H1 (cell line): ENCODE data around the gene ANXA4. TPM values are rescaled to one million over a fixed set of nuclear protein-coding genes. Genes with fewer than 3 reads are reported as not detected.

Experiments
- CTCF ChIA-PET: fragments of 300-600 bp; sonication (Branson Sonifier 250); formaldehyde crosslinking; loops from one replicate; lab custom pipeline; 2021; ENCODE audit not compliant: partially characterized antibody; lab: Charles Lee
- POLR2A ChIA-PET: fragments of 300-600 bp; sonication (Branson Sonifier 250); formaldehyde crosslinking; loops from one replicate; lab custom pipeline; 2021; ENCODE audit warnings: inconsistent platforms; ENCODE audit not compliant: partially characterized antibody; lab: Charles Lee
- DNase-seq, 2 experiments: peaks; one replicate each; pipeline versions ENCODE4 v3.0.0 to v3.0.0-alpha.2; 2010 to 2022; ENCODE audit warnings: low spot score in 2 of 2, low read depth in 1 of 2, mixed read lengths in 1 of 2
- FAIRE-seq: peaks from 2 replicates; lab custom pipeline; 2011; peaks lifted over from hg19 to GRCh38; lab: Jason Lieb, UNC
- H2AFZ ChIP-seq: 2 replicates; pipeline ENCODE4 v1.8.1; 2012; ENCODE audit warnings: low read length, inconsistent platforms
- H2AK5ac ChIP-seq: 2 replicates; pipeline ENCODE4 v1.6.1; 2013; ENCODE audit warnings: low read depth, low read length
- H2BK120ac ChIP-seq: replicated peaks from 2 replicates; pipeline ENCODE3; 2013; ENCODE audit warnings: low read depth, low read length, inconsistent platforms
- H2BK12ac ChIP-seq: 2 replicates; pipeline ENCODE4 v1.6.1; 2013; ENCODE audit warnings: low read depth, low read length
- H2BK15ac ChIP-seq: 2 replicates; pipeline ENCODE4 v1.6.1; 2013; ENCODE audit warnings: low read length
- H2BK20ac ChIP-seq: 2 replicates; pipeline ENCODE4 v1.6.1; 2013; ENCODE audit warnings: low read length
- H2BK5ac ChIP-seq: 2 replicates; pipeline ENCODE4 v1.6.1; 2013; ENCODE audit warnings: low read depth, low read length
- H3K14ac ChIP-seq: 2 replicates; pipeline ENCODE4 v1.6.1; 2013; ENCODE audit warnings: inconsistent platforms; ENCODE audit not compliant: insufficient read length
- H3K18ac ChIP-seq: 2 replicates; pipeline ENCODE4 v1.6.1; 2013; ENCODE audit warnings: low read length; ENCODE audit errors: extremely low read depth
- H3K23ac ChIP-seq: 2 replicates; pipeline ENCODE4 v1.6.1; 2013; ENCODE audit warnings: inconsistent platforms; ENCODE audit not compliant: insufficient read length
- H3K23me2 ChIP-seq: 2 replicates; pipeline ENCODE4 v1.6.1; 2013; ENCODE audit warnings: low read depth, low read length
- H3K27ac ChIP-seq: 2 replicates; pipeline ENCODE4 v1.6.1; 2011; ENCODE audit warnings: low read depth, low read length, inconsistent platforms
- H3K27me3 ChIP-seq, 4 experiments: replicated peaks in 1 of 4; 1 replicate in 1 of 4; 2 replicates in 3 of 4; pipeline versions ENCODE4 v1.6.1 to v1.8.1; 2011 to 2013; ENCODE audit warnings: low read length in 3 of 4, mild to moderate bottlenecking in 3 of 4, inconsistent platforms in 2 of 4, mixed read lengths in 2 of 4, moderate library complexity in 1 of 4; ENCODE audit not compliant: control insufficient read depth in 3 of 4, insufficient read depth in 3 of 4; ENCODE audit errors: extremely low read depth in 1 of 4
- H3K36me3 ChIP-seq, 4 experiments: 2 replicates each; pipeline versions ENCODE4 v1.6.1 to v1.8.1; 2011 to 2013; ENCODE audit warnings: mild to moderate bottlenecking in 4 of 4, low read length in 3 of 4, moderate library complexity in 2 of 4, control low read depth in 1 of 4, inconsistent platforms in 1 of 4; ENCODE audit not compliant: insufficient read depth in 4 of 4, control insufficient read depth in 2 of 4
- H3K4ac ChIP-seq: replicated peaks from 2 replicates; pipeline ENCODE3; 2013; ENCODE audit warnings: low read length, low read depth, mixed read lengths, inconsistent platforms; ENCODE audit not compliant: insufficient read length
- H3K4me1 ChIP-seq, 4 experiments: replicated peaks in 1 of 4; 1 replicate in 1 of 4; 2 replicates in 3 of 4; pipeline versions ENCODE4 v1.6.1 to v1.8.1; 2011 to 2013; ENCODE audit warnings: low read length in 3 of 4, inconsistent platforms in 2 of 4, mixed read lengths in 1 of 4; ENCODE audit not compliant: insufficient read depth in 4 of 4, control insufficient read depth in 3 of 4
- H3K4me2 ChIP-seq, 2 experiments: 2 replicates each; pipeline versions ENCODE4 v1.6.1 to v1.8.1; 2011 to 2013; ENCODE audit warnings: low read depth in 2 of 2, low read length in 2 of 2, control low read depth in 1 of 2, inconsistent platforms in 1 of 2, mild to moderate bottlenecking in 1 of 2; ENCODE audit not compliant: insufficient read depth in 1 of 2
- H3K4me3 ChIP-seq, 4 experiments: fragments of 200-600, 300-600 bp in 1 of 4; sonication (generic), shearing (Covaris generic), sonication (Bioruptor Twin) in 1 of 4; 2 replicates each; pipeline versions ENCODE4 v1.5.1 to v1.8.1; 2011 to 2016; ENCODE audit warnings: low read length in 4 of 4, low read depth in 3 of 4, control low read depth in 2 of 4, inconsistent platforms in 2 of 4, mild to moderate bottlenecking in 2 of 4, mixed read lengths in 1 of 4, moderate library complexity in 1 of 4; ENCODE audit not compliant: insufficient read depth in 2 of 4; ENCODE audit errors: extremely low read depth in 1 of 4
- H3K56ac ChIP-seq: replicated peaks from 2 replicates; pipeline ENCODE3; 2013; ENCODE audit warnings: low read depth, mild to moderate bottlenecking, mixed read lengths, low read length, inconsistent platforms; ENCODE audit not compliant: insufficient read length
- H3K79me1 ChIP-seq: 2 replicates; pipeline ENCODE4 v1.6.1; 2013; ENCODE audit warnings: low read depth, low read length, control low read depth
- H3K79me2 ChIP-seq, 2 experiments: 2 replicates each; pipeline versions ENCODE4 v1.6.1 to v1.8.1; 2012 to 2013; ENCODE audit warnings: low read length in 2 of 2, mild to moderate bottlenecking in 2 of 2, inconsistent platforms in 1 of 2; ENCODE audit not compliant: insufficient read depth in 2 of 2, control insufficient read depth in 1 of 2
- H3K9ac ChIP-seq, 4 experiments: replicated peaks in 1 of 4; 1 replicate in 1 of 4; 2 replicates in 3 of 4; pipeline versions ENCODE4 v1.6.1 to v1.8.1; 2011 to 2013; ENCODE audit warnings: low read depth in 3 of 4, low read length in 3 of 4, control low read depth in 2 of 4, mild to moderate bottlenecking in 2 of 4, moderate library complexity in 2 of 4, inconsistent platforms in 1 of 4; ENCODE audit errors: extremely low read depth in 1 of 4
- H3K9me3 ChIP-seq, 2 experiments: 2 replicates each; pipeline versions ENCODE4 v1.6.1 to v1.8.1; 2012 to 2013; ENCODE audit warnings: mild to moderate bottlenecking in 2 of 2, moderate library complexity in 2 of 2, control low read depth in 1 of 2, inconsistent platforms in 1 of 2, low read depth in 1 of 2, low read length in 1 of 2, mixed read lengths in 1 of 2; ENCODE audit not compliant: insufficient read depth in 2 of 2
- H4K20me1 ChIP-seq, 2 experiments: replicated peaks in 1 of 2; 2 replicates each; pipeline versions ENCODE3 to v1.8.1; 2011 to 2013; ENCODE audit warnings: inconsistent platforms in 2 of 2, low read length in 2 of 2, mild to moderate bottlenecking in 1 of 2; ENCODE audit not compliant: insufficient read depth in 2 of 2, control insufficient read depth in 1 of 2
- H4K5ac ChIP-seq: 2 replicates; pipeline ENCODE4 v1.6.1; 2013; ENCODE audit warnings: low read length, low read depth, mixed read lengths, inconsistent platforms; ENCODE audit not compliant: insufficient read length
- H4K8ac ChIP-seq: 2 replicates; pipeline ENCODE4 v1.8.0; 2013; ENCODE audit warnings: mild to moderate bottlenecking, moderate library complexity, low read length, inconsistent platforms; ENCODE audit not compliant: insufficient read depth; ENCODE audit errors: extremely low read depth
- H4K91ac ChIP-seq: replicated peaks from 2 replicates; pipeline ENCODE3; 2013; ENCODE audit warnings: low read length, mixed read lengths, inconsistent platforms; ENCODE audit not compliant: insufficient read length
- CHD1 ChIP-seq: IDR thresholded peaks from 2 replicates; pipeline ENCODE4 v1.6.1; 2012; ENCODE audit warnings: low read depth, low read length, improper control_type of control experiment
- EP300 ChIP-seq, 2 experiments: IDR thresholded peaks; 1 replicate in 1 of 2; 2 replicates in 1 of 2; pipeline ENCODE4 v1.6.1; 2011 to 2012; ENCODE audit warnings: low read depth in 2 of 2, low read length in 2 of 2, mild to moderate bottlenecking in 2 of 2, borderline replicate concordance in 1 of 2, inconsistent platforms in 1 of 2, moderate library complexity in 1 of 2
- JUN ChIP-seq: IDR thresholded peaks from 2 replicates; pipeline ENCODE4 v1.6.1; 2011; ENCODE audit warnings: low read depth, mild to moderate bottlenecking, improper control_type of control experiment, low read length
- JUND ChIP-seq: IDR thresholded peaks from 2 replicates; pipeline ENCODE4 v1.6.1; 2011; ENCODE audit warnings: mild to moderate bottlenecking, improper control_type of control experiment, low read length
- MAFK ChIP-seq: IDR thresholded peaks from 2 replicates; pipeline ENCODE4 v1.6.1; 2012; ENCODE audit warnings: low read depth, mild to moderate bottlenecking, improper control_type of control experiment, low read length
- RAD21 ChIP-seq, 2 experiments: IDR thresholded peaks in 1 of 2; conservative IDR thresholded peaks in 1 of 2; 2 replicates each; pipeline ENCODE4 v1.6.1; 2011; ENCODE audit warnings: low read depth in 2 of 2, low read length in 2 of 2, improper control_type of control experiment in 1 of 2, inconsistent platforms in 1 of 2, mild to moderate bottlenecking in 1 of 2, moderate library complexity in 1 of 2
- SIN3A ChIP-seq, 2 experiments: IDR thresholded peaks in 1 of 2; conservative IDR thresholded peaks in 1 of 2; 2 replicates each; pipeline ENCODE4 v1.6.1; 2011 to 2012; ENCODE audit warnings: low read length in 2 of 2, improper control_type of control experiment in 1 of 2, low read depth in 1 of 2, mild to moderate bottlenecking in 1 of 2
- SP1 ChIP-seq: IDR thresholded peaks from 2 replicates; pipeline ENCODE4 v1.6.1; 2011; ENCODE audit warnings: low read depth, low read length
- WGBS, 2 experiments: shearing (Covaris generic) in 1 of 2; methylation state at CpG; one replicate each; pipeline versions ENCODE4 v1.1.6 to v1.1.7; 2013 to 2015; ENCODE audit warnings: low lambda C conversion rate in 2 of 2, mixed read lengths in 2 of 2, inconsistent platforms in 1 of 2, low coverage in 1 of 2, missing lambda C conversion rate in 1 of 2; ENCODE audit not compliant: insufficient replicate concordance in 2 of 2, insufficient coverage in 1 of 2, insufficient read length in 1 of 2; ENCODE audit errors: extremely low coverage in 1 of 2, missing lambda C conversion rate in 1 of 2; 5-methylcytosine and 5-hydroxymethylcytosine counted together
- polyA plus RNA-seq, 7 experiments: library from polyadenylated mRNA; depleted of rRNA in 3 of 7; stranded (reverse) in 5 of 7; unstranded in 2 of 7; fragments of >200 nt in 5 of 7; fragments of 200-250 nt in 2 of 7; gene quantifications; 1 replicate in 5 of 7; 2 replicates in 1 of 7; 4 replicates in 1 of 7; pipeline versions ENCODE4 v1.2.1 to v1.2.3, GENCODE V29; 2011 to 2013; ENCODE audit warnings: missing spikeins in 2 of 7, mixed read lengths in 2 of 7
- total RNA-seq: library from RNA; stranded (reverse); fragmentation: NEBNext Ultra II Directional; extraction: Animal tissue kit (Norgen Biotek cat#: 25700); gene quantifications from 2 replicates; pipeline ENCODE4 v1.2.1, GENCODE V29; 2021
- TF ChIP-seq, protein P1 (sequence below): IDR thresholded peaks from 2 replicates; pipeline ENCODE4 v1.6.1; 2012; ENCODE audit warnings: inconsistent platforms
- TF ChIP-seq, protein P2 (sequence below): IDR thresholded peaks from 2 replicates; pipeline ENCODE4 v1.6.1; 2011; ENCODE audit warnings: low read length, improper control_type of control experiment
- TF ChIP-seq, protein P3 (sequence below): IDR thresholded peaks from 2 replicates; pipeline ENCODE4 v1.6.1; 2011; ENCODE audit warnings: low read depth, mild to moderate bottlenecking, low read length; ENCODE audit not compliant: insufficient read depth

The ANXA4 gene
- total and polyA plus RNA-seq, 2 of the 8 experiments (the other 6 are each of a cell fraction or from before 2014, with no cell fraction given) = 9.4 to 17.6 TPM

DNA sequence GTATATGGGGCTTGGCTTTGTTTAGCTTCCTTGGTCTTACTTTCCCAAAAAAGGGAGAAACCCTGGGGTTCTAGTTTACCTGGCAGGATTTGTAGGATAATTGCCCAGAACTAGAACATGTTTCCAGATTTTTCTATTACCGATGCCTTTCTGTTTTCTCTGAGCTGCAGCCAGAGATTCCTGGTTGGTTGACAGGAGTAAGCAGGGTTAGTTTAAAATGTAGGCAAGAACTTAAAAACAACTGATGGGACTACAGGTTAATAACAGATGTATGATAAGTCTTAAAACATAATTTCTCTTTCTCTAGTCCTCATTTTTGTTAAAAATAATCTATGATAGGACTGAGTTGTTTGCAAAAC is 48.6 kb downstream of the ANXA4 start:
- H3K79me1 ChIP-seq = no peaks in the 10 kb centered on the region
- no peaks in the 10 kb centered on the region for H3K27me3 ChIP-seq
- no peaks in the 10 kb centered on the region for H4K20me1 ChIP-seq
- no peak overlapping the region for H2BK20ac ChIP-seq
- H3K14ac ChIP-seq = no peak overlapping the region
- no peak overlapping the region for H2BK120ac ChIP-seq
- no peak overlapping the region for H2AFZ ChIP-seq
- no peak overlapping the region for H4K5ac ChIP-seq
- H3K4ac ChIP-seq = no peak overlapping the region
- ChIA-PET CTCF (interaction anchor here (0.8 to 2.6 kb wide), 10 partner anchors 9 to 225 kb away, joined by 3 to 21 read pairs (median 3); no protein-coding TSS in a partner anchor), POLR2A (interaction anchor here (0.7 to 2.2 kb wide), 2 partner anchors 9 to 13 kb away, joined by 3 to 9 read pairs; no protein-coding TSS in a partner anchor)
- peaks cover 0 to 13% (median 5%) of the 10 kb centered on the region in 4 experiments; a peak in 3 of 7 replicates for H3K4me1 ChIP-seq
- no peaks in the 10 kb centered on the region for H3K23me2 ChIP-seq
- no peak overlapping the region for H3K4me3 ChIP-seq
- H3K9ac ChIP-seq = no peak overlapping the region
- H2BK5ac ChIP-seq = no peak overlapping the region
- H3K56ac ChIP-seq = no peak overlapping the region
- H2AK5ac ChIP-seq = no peak overlapping the region
- H2BK15ac ChIP-seq = no peak overlapping the region
- no peak overlapping the region for H2BK12ac ChIP-seq
- no peak overlapping the region for H3K18ac ChIP-seq
- H3K4me2 ChIP-seq = no peak overlapping the region
- 90% methylated on average over 1 of the region's 1 CpG; no CpG with 5 or more reads in 1 of the 2 experiments for WGBS, 2 experiments
- no peaks in the 10 kb centered on the region for H3K79me2 ChIP-seq
- no peak overlapping the region for H4K8ac ChIP-seq
- no peaks in the 10 kb centered on the region for H3K36me3 ChIP-seq
- FAIRE-seq (no peak), DNase-seq (no peak)
- H3K27ac ChIP-seq = no peak overlapping the region
- no peaks in the 10 kb centered on the region for H3K9me3 ChIP-seq
- no peak overlapping the region for H4K91ac ChIP-seq
- H3K23ac ChIP-seq = no peak overlapping the region
- TF ChIP-seq CHD1 (no peak), SP1 (no peak), EP300 (IDR thresholded peaks at IDR 0.05; ENCODE audit: borderline replicate concordance in 1 of 2, low read depth in 2 of 2, low read length in 2 of 2) (no peak), JUND (no peak), JUN (no peak), SIN3A (conservative IDR thresholded peaks at IDR 0.05 in 1 of 2, IDR thresholded peaks at IDR 0.05 in 1 of 2; ENCODE audit: low read depth in 1 of 2, low read length in 2 of 2) (no peak), MAFK (no peak), RAD21 (IDR thresholded peaks at IDR 0.05 in 1 of 2, conservative IDR thresholded peaks at IDR 0.05 in 1 of 2; ENCODE audit: low read depth in 2 of 2, low read length in 2 of 2) (no peak)
- TF ChIP-seq, protein P1, sequence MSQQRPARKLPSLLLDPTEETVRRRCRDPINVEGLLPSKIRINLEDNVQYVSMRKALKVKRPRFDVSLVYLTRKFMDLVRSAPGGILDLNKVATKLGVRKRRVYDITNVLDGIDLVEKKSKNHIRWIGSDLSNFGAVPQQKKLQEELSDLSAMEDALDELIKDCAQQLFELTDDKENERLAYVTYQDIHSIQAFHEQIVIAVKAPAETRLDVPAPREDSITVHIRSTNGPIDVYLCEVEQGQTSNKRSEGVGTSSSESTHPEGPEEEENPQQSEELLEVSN = no peak
- TF ChIP-seq, protein P2, sequence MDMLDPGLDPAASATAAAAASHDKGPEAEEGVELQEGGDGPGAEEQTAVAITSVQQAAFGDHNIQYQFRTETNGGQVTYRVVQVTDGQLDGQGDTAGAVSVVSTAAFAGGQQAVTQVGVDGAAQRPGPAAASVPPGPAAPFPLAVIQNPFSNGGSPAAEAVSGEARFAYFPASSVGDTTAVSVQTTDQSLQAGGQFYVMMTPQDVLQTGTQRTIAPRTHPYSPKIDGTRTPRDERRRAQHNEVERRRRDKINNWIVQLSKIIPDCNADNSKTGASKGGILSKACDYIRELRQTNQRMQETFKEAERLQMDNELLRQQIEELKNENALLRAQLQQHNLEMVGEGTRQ = no peak
- TF ChIP-seq, protein P3, sequence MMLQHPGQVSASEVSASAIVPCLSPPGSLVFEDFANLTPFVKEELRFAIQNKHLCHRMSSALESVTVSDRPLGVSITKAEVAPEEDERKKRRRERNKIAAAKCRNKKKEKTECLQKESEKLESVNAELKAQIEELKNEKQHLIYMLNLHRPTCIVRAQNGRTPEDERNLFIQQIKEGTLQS = no peak
